CD4-positive, alpha-beta T cell treated with Interleukin-6 at 100 ng/mL for 8 hours (primary cell): Measurements from ENCODE around the gene EML2.

Source experiments
- DNase-seq: peaks from one replicate; pipeline ENCODE4 v3.0.0-alpha.2; 2020; ENCODE audit warnings: mixed read lengths, low spot score

EML2 gene

GRCh38 chr19:45587873-45588272, 51.3 kb downstream of the EML2 start:
- DNase-seq, result no peak

- DNase-seq, result no peak
Measured at GRCh38 chr19:45585158-45585577, 54.0 kb downstream of the EML2 start.

GRCh38 chr19:45584332-45585157, 54.7 kb downstream of the EML2 start, which contains the start of gene OPA3:
OPA3 (minus strand) TSS chr19:45584802; CDS start chr19:45584764, 38 bp downstream.
- peak; percentile 99 for DNase-seq

GRCh38 chr19:45581576-45581975, 57.6 kb downstream of the EML2 start:
- DNase-seq, result no peak

- no peak for DNase-seq
Measured at GRCh38 chr19:45578861-45579260, 60.3 kb downstream of the EML2 start.

GRCh38 chr19:45577111-45577905, 61.9 kb downstream of the EML2 start:
- no peak for DNase-seq

- no peak for DNase-seq
Measured at GRCh38 chr19:45576682-45577081, 62.5 kb downstream of the EML2 start.

GRCh38 chr19:45575216-45575615, 64.0 kb downstream of the EML2 start:
- DNase-seq, result no peak

- DNase-seq, result no peak
Measured at GRCh38 chr19:45574526-45574925, 64.7 kb downstream of the EML2 start.

- DNase-seq, result no peak
Measured at GRCh38 chr19:45571457-45572220, 67.6 kb downstream of the EML2 start.

GRCh38 chr19:45569619-45570421, 69.4 kb downstream of the EML2 start:
- DNase-seq, result peak; percentile 33

- DNase-seq, result no peak
Measured at GRCh38 chr19:45568732-45569131, 70.5 kb downstream of the EML2 start.

- DNase-seq, result no peak
Measured at GRCh38 chr19:45567609-45568008, 71.6 kb downstream of the EML2 start.

GRCh38 chr19:45564131-45564780, 74.9 kb downstream of the EML2 start:
- no peak for DNase-seq

- DNase-seq, result no peak
Measured at GRCh38 chr19:45560686-45561085, 78.5 kb downstream of the EML2 start.

GRCh38 chr19:45560038-45560437, 79.2 kb downstream of the EML2 start:
- no peak for DNase-seq
